T-cell (primary cell): Measurements from ENCODE around the gene PSME4. TPM values are rescaled to one million over a fixed set of nuclear protein-coding genes. Genes with fewer than 3 reads are reported as not detected.

Source experiments
- total RNA-seq, 35 experiments: library from RNA in 6 of 35; stranded (reverse) in 6 of 35; fragments of 120-200 nt in 1 of 35; gene quantifications; one replicate each; pipeline versions ENCODE4 v1.2.1 to v1.2.4 and lab custom pipeline; 2013 to 2026

Gene PSME4
- total RNA-seq, 5 donors from 2014 or later (not counting 1 experiment from before 2014, with no cell fraction given): 39.8 to 87.4 (median 44.6) TPM

Other genes starting within 250 kb of the PSME4 start
- 1 to 10 TPM; 1.4 to 3.7 (median 2.7) TPM for gene CHAC2, start 203.2 kb downstream of the PSME4 start, total RNA-seq
- gene ASB3, start 184.0 kb downstream of the PSME4 start, total RNA-seq: 10 to 100 TPM; 27.5 to 36.4 (median 30.7) TPM
- gene ERLEC1, start 183.9 kb downstream of the PSME4 start, total RNA-seq: 10 to 100 TPM; 16.7 to 28.3 (median 25.2) TPM
- 1 to 10 TPM; 2.3 to 3.4 (median 3.0) TPM for gene GPR75, start 111.0 kb downstream of the PSME4 start, total RNA-seq
- 10 to 100 TPM; 13.8 to 18.8 (median 15.3) TPM for gene ACYP2, start 144.6 kb upstream of the PSME4 start, total RNA-seq